H1 (cell line): Measurements from ENCODE around the gene UBR7. TPM values are rescaled to one million over a fixed set of nuclear protein-coding genes. Genes with fewer than 3 reads are reported as not detected.

Source experiments
- CTCF ChIA-PET: fragments of 300-600 bp; sonication (Branson Sonifier 250); formaldehyde crosslinking; loops from one replicate; lab custom pipeline; 2021; ENCODE audit not compliant: partially characterized antibody; lab: Charles Lee
- POLR2A ChIA-PET: fragments of 300-600 bp; sonication (Branson Sonifier 250); formaldehyde crosslinking; loops from one replicate; lab custom pipeline; 2021; ENCODE audit warnings: inconsistent platforms; ENCODE audit not compliant: partially characterized antibody; lab: Charles Lee
- DNase-seq, 2 experiments: peaks; one replicate each; pipeline versions ENCODE4 v3.0.0 to v3.0.0-alpha.2; 2010 to 2022; ENCODE audit warnings: low spot score in 2 of 2, low read depth in 1 of 2, mixed read lengths in 1 of 2
- FAIRE-seq: peaks from 2 replicates; lab custom pipeline; 2011; peaks lifted over from hg19 to GRCh38; lab: Jason Lieb, UNC
- H2AFZ ChIP-seq: 2 replicates; pipeline ENCODE4 v1.8.1; 2012; ENCODE audit warnings: low read length, inconsistent platforms
- H2AK5ac ChIP-seq: 2 replicates; pipeline ENCODE4 v1.6.1; 2013; ENCODE audit warnings: low read depth, low read length
- H2BK120ac ChIP-seq: replicated peaks from 2 replicates; pipeline ENCODE3; 2013; ENCODE audit warnings: low read depth, low read length, inconsistent platforms
- H2BK12ac ChIP-seq: 2 replicates; pipeline ENCODE4 v1.6.1; 2013; ENCODE audit warnings: low read depth, low read length
- H2BK15ac ChIP-seq: 2 replicates; pipeline ENCODE4 v1.6.1; 2013; ENCODE audit warnings: low read length
- H2BK20ac ChIP-seq: 2 replicates; pipeline ENCODE4 v1.6.1; 2013; ENCODE audit warnings: low read length
- H2BK5ac ChIP-seq: 2 replicates; pipeline ENCODE4 v1.6.1; 2013; ENCODE audit warnings: low read depth, low read length
- H3K14ac ChIP-seq: 2 replicates; pipeline ENCODE4 v1.6.1; 2013; ENCODE audit warnings: inconsistent platforms; ENCODE audit not compliant: insufficient read length
- H3K18ac ChIP-seq: 2 replicates; pipeline ENCODE4 v1.6.1; 2013; ENCODE audit warnings: low read length; ENCODE audit errors: extremely low read depth
- H3K23ac ChIP-seq: 2 replicates; pipeline ENCODE4 v1.6.1; 2013; ENCODE audit warnings: inconsistent platforms; ENCODE audit not compliant: insufficient read length
- H3K23me2 ChIP-seq: 2 replicates; pipeline ENCODE4 v1.6.1; 2013; ENCODE audit warnings: low read depth, low read length
- H3K27ac ChIP-seq: 2 replicates; pipeline ENCODE4 v1.6.1; 2011; ENCODE audit warnings: low read depth, low read length, inconsistent platforms
- H3K27me3 ChIP-seq, 4 experiments: replicated peaks in 1 of 4; 1 replicate in 1 of 4; 2 replicates in 3 of 4; pipeline versions ENCODE4 v1.6.1 to v1.8.1; 2011 to 2013; ENCODE audit warnings: low read length in 3 of 4, mild to moderate bottlenecking in 3 of 4, inconsistent platforms in 2 of 4, mixed read lengths in 2 of 4, moderate library complexity in 1 of 4; ENCODE audit not compliant: control insufficient read depth in 3 of 4, insufficient read depth in 3 of 4; ENCODE audit errors: extremely low read depth in 1 of 4
- H3K36me3 ChIP-seq, 4 experiments: 2 replicates each; pipeline versions ENCODE4 v1.6.1 to v1.8.1; 2011 to 2013; ENCODE audit warnings: mild to moderate bottlenecking in 4 of 4, low read length in 3 of 4, moderate library complexity in 2 of 4, control low read depth in 1 of 4, inconsistent platforms in 1 of 4; ENCODE audit not compliant: insufficient read depth in 4 of 4, control insufficient read depth in 2 of 4
- H3K4ac ChIP-seq: replicated peaks from 2 replicates; pipeline ENCODE3; 2013; ENCODE audit warnings: low read length, low read depth, mixed read lengths, inconsistent platforms; ENCODE audit not compliant: insufficient read length
- H3K4me1 ChIP-seq, 4 experiments: replicated peaks in 1 of 4; 1 replicate in 1 of 4; 2 replicates in 3 of 4; pipeline versions ENCODE4 v1.6.1 to v1.8.1; 2011 to 2013; ENCODE audit warnings: low read length in 3 of 4, inconsistent platforms in 2 of 4, mixed read lengths in 1 of 4; ENCODE audit not compliant: insufficient read depth in 4 of 4, control insufficient read depth in 3 of 4
- H3K4me2 ChIP-seq, 2 experiments: 2 replicates each; pipeline versions ENCODE4 v1.6.1 to v1.8.1; 2011 to 2013; ENCODE audit warnings: low read depth in 2 of 2, low read length in 2 of 2, control low read depth in 1 of 2, inconsistent platforms in 1 of 2, mild to moderate bottlenecking in 1 of 2; ENCODE audit not compliant: insufficient read depth in 1 of 2
- H3K4me3 ChIP-seq, 4 experiments: fragments of 200-600, 300-600 bp in 1 of 4; sonication (generic), shearing (Covaris generic), sonication (Bioruptor Twin) in 1 of 4; 2 replicates each; pipeline versions ENCODE4 v1.5.1 to v1.8.1; 2011 to 2016; ENCODE audit warnings: low read length in 4 of 4, low read depth in 3 of 4, control low read depth in 2 of 4, inconsistent platforms in 2 of 4, mild to moderate bottlenecking in 2 of 4, mixed read lengths in 1 of 4, moderate library complexity in 1 of 4; ENCODE audit not compliant: insufficient read depth in 2 of 4; ENCODE audit errors: extremely low read depth in 1 of 4
- H3K56ac ChIP-seq: replicated peaks from 2 replicates; pipeline ENCODE3; 2013; ENCODE audit warnings: low read depth, mild to moderate bottlenecking, mixed read lengths, low read length, inconsistent platforms; ENCODE audit not compliant: insufficient read length
- H3K79me1 ChIP-seq: 2 replicates; pipeline ENCODE4 v1.6.1; 2013; ENCODE audit warnings: low read depth, low read length, control low read depth
- H3K79me2 ChIP-seq, 2 experiments: 2 replicates each; pipeline versions ENCODE4 v1.6.1 to v1.8.1; 2012 to 2013; ENCODE audit warnings: low read length in 2 of 2, mild to moderate bottlenecking in 2 of 2, inconsistent platforms in 1 of 2; ENCODE audit not compliant: insufficient read depth in 2 of 2, control insufficient read depth in 1 of 2
- H3K9ac ChIP-seq, 4 experiments: replicated peaks in 1 of 4; 1 replicate in 1 of 4; 2 replicates in 3 of 4; pipeline versions ENCODE4 v1.6.1 to v1.8.1; 2011 to 2013; ENCODE audit warnings: low read depth in 3 of 4, low read length in 3 of 4, control low read depth in 2 of 4, mild to moderate bottlenecking in 2 of 4, moderate library complexity in 2 of 4, inconsistent platforms in 1 of 4; ENCODE audit errors: extremely low read depth in 1 of 4
- H3K9me3 ChIP-seq, 2 experiments: 2 replicates each; pipeline versions ENCODE4 v1.6.1 to v1.8.1; 2012 to 2013; ENCODE audit warnings: mild to moderate bottlenecking in 2 of 2, moderate library complexity in 2 of 2, control low read depth in 1 of 2, inconsistent platforms in 1 of 2, low read depth in 1 of 2, low read length in 1 of 2, mixed read lengths in 1 of 2; ENCODE audit not compliant: insufficient read depth in 2 of 2
- H4K20me1 ChIP-seq, 2 experiments: replicated peaks in 1 of 2; 2 replicates each; pipeline versions ENCODE3 to v1.8.1; 2011 to 2013; ENCODE audit warnings: inconsistent platforms in 2 of 2, low read length in 2 of 2, mild to moderate bottlenecking in 1 of 2; ENCODE audit not compliant: insufficient read depth in 2 of 2, control insufficient read depth in 1 of 2
- H4K5ac ChIP-seq: 2 replicates; pipeline ENCODE4 v1.6.1; 2013; ENCODE audit warnings: low read length, low read depth, mixed read lengths, inconsistent platforms; ENCODE audit not compliant: insufficient read length
- H4K8ac ChIP-seq: 2 replicates; pipeline ENCODE4 v1.8.0; 2013; ENCODE audit warnings: mild to moderate bottlenecking, moderate library complexity, low read length, inconsistent platforms; ENCODE audit not compliant: insufficient read depth; ENCODE audit errors: extremely low read depth
- H4K91ac ChIP-seq: replicated peaks from 2 replicates; pipeline ENCODE3; 2013; ENCODE audit warnings: low read length, mixed read lengths, inconsistent platforms; ENCODE audit not compliant: insufficient read length
- CBX8 ChIP-seq: fragments of 300-800, 300-1000 bp; sonication (generic); IDR thresholded peaks from 2 replicates; pipeline ENCODE4 v1.7.1; 2016; ENCODE audit warnings: low read depth, low read length, borderline replicate concordance
- CEBPB ChIP-seq: IDR thresholded peaks from 2 replicates; pipeline ENCODE4 v1.6.1; 2012; ENCODE audit warnings: low read depth, low read length
- EGR1 ChIP-seq: IDR thresholded peaks from 2 replicates; pipeline ENCODE4 v1.6.1; 2011; ENCODE audit warnings: low read depth, low read length, borderline replicate concordance
- PHF8 ChIP-seq: fragments of 200-600 bp; sonication (generic); conservative IDR thresholded peaks from 2 replicates; pipeline ENCODE4 v1.7.1; 2012; ENCODE audit warnings: low read depth, mild to moderate bottlenecking, inconsistent platforms, low read length, moderate library complexity
- RNF2 ChIP-seq: fragments of 200-900, 300-1000 bp; sonication (generic); IDR thresholded peaks from 2 replicates; pipeline ENCODE4 v1.7.1; 2016; ENCODE audit warnings: borderline replicate concordance, low read depth, mild to moderate bottlenecking, antibody characterized with exemption, low read length; ENCODE audit not compliant: poor library complexity, severe bottlenecking; ENCODE audit errors: missing control alignments
- TEAD4 ChIP-seq: IDR thresholded peaks from 2 replicates; pipeline ENCODE4 v1.6.1; 2012; ENCODE audit warnings: low read depth, low read length, inconsistent platforms, mixed read lengths
- WGBS, 2 experiments: shearing (Covaris generic) in 1 of 2; methylation state at CpG; one replicate each; pipeline versions ENCODE4 v1.1.6 to v1.1.7; 2013 to 2015; ENCODE audit warnings: low lambda C conversion rate in 2 of 2, mixed read lengths in 2 of 2, inconsistent platforms in 1 of 2, low coverage in 1 of 2, missing lambda C conversion rate in 1 of 2; ENCODE audit not compliant: insufficient replicate concordance in 2 of 2, insufficient coverage in 1 of 2, insufficient read length in 1 of 2; ENCODE audit errors: extremely low coverage in 1 of 2, missing lambda C conversion rate in 1 of 2; 5-methylcytosine and 5-hydroxymethylcytosine counted together
- polyA plus RNA-seq, 7 experiments: library from polyadenylated mRNA; depleted of rRNA in 3 of 7; stranded (reverse) in 5 of 7; unstranded in 2 of 7; fragments of >200 nt in 5 of 7; fragments of 200-250 nt in 2 of 7; gene quantifications; 1 replicate in 5 of 7; 2 replicates in 1 of 7; 4 replicates in 1 of 7; pipeline versions ENCODE4 v1.2.1 to v1.2.3, GENCODE V29; 2011 to 2013; ENCODE audit warnings: missing spikeins in 2 of 7, mixed read lengths in 2 of 7
- total RNA-seq: library from RNA; stranded (reverse); fragmentation: NEBNext Ultra II Directional; extraction: Animal tissue kit (Norgen Biotek cat#: 25700); gene quantifications from 2 replicates; pipeline ENCODE4 v1.2.1, GENCODE V29; 2021

Gene UBR7
- total and polyA plus RNA-seq, 2 of the 8 experiments (the other 6 are each of a cell fraction or from before 2014, with no cell fraction given): 20.1 to 28.4 TPM

DNA sequence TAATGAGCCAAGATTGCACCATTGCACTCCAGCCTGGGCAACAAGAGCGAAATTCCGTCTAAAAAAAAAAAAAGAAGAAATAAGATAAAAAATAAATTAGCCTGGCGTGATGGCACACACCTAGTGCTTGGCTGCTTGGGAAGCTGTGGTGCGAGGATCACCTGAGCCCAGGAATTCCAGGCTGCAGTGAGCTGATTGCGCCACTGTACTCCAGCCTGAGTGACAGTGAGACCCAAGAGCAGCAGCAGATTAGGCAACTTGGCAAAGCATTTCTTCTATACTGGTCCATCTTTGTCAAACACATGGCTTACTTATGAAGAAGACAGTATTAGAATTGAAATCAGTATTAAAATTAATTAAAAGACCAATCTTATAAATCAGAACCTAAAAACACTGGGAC lies 6.5 kb upstream of the UBR7 start:
- DNase-seq (no peak), FAIRE-seq (no peak)
- no peak overlapping the region for H2BK15ac ChIP-seq
- no peak overlapping the region for H3K4me3 ChIP-seq
- ChIA-PET POLR2A (no interaction called here), CTCF (interaction anchor here (1.4 kb wide), 1 partner anchor 26 kb away, joined by 4 read pairs; no protein-coding TSS in a partner anchor)
- H4K91ac ChIP-seq: no peak overlapping the region
- no peaks in the 10 kb centered on the region for H4K20me1 ChIP-seq
- no peak overlapping the region for H2BK20ac ChIP-seq
- no peak overlapping the region for H3K23ac ChIP-seq
- TF ChIP-seq CBX8 (no peak), CEBPB (peak; percentile 90), PHF8 (no peak), TEAD4 (peak; percentile 70), EGR1 (no peak), RNF2 (no peak)
- no peak overlapping the region for H3K18ac ChIP-seq
- H3K36me3 ChIP-seq: no peaks in the 10 kb centered on the region
- H3K27ac ChIP-seq: no peak overlapping the region
- H2BK5ac ChIP-seq: no peak overlapping the region
- H3K14ac ChIP-seq: no peak overlapping the region
- no peaks in the 10 kb centered on the region for H3K23me2 ChIP-seq
- H3K27me3 ChIP-seq: no peaks in the 10 kb centered on the region
- H3K9me3 ChIP-seq: no peaks in the 10 kb centered on the region
- H3K56ac ChIP-seq: no peak overlapping the region
- H3K79me2 ChIP-seq: no peaks in the 10 kb centered on the region
- H4K8ac ChIP-seq: no peak overlapping the region
- H2BK12ac ChIP-seq: no peak overlapping the region
- H3K9ac ChIP-seq: no peak overlapping the region
- no peak overlapping the region for H2AK5ac ChIP-seq
- no peak overlapping the region for H3K4ac ChIP-seq
- H3K4me1 ChIP-seq: no peaks in the 10 kb centered on the region
- no peak overlapping the region for H3K4me2 ChIP-seq
- WGBS, 2 experiments: 79% methylated on average over 5 of the region's 5 CpGs; no CpG with 5 or more reads in 1 of the 2 experiments
- no peak overlapping the region for H4K5ac ChIP-seq
- no peaks in the 10 kb centered on the region; the same call in 1 of the 2 replicates for H3K79me1 ChIP-seq
- no peak overlapping the region for H2BK120ac ChIP-seq
- H2AFZ ChIP-seq: no peak overlapping the region
